CD14-positive monocyte (primary cell): Measurements from ENCODE around the gene TMEM54. TPM values are rescaled to one million over a fixed set of nuclear protein-coding genes. Genes with fewer than 3 reads are reported as not detected.
A peak's percentile ranks its signal among the peaks of the same experiment; 100 is the strongest.

Experiments used
- DNase-seq, 3 donors: peaks; one replicate each; pipeline ENCODE4 v3.0.0-alpha.2; 2011 to 2022
- H2AFZ ChIP-seq: 2 replicates; pipeline ENCODE4 v1.6.0; 2012; ENCODE audit warnings: mild to moderate bottlenecking, low read depth, low read length, inconsistent platforms; ENCODE audit not compliant: insufficient read depth, poor library complexity, severe bottlenecking
- H3K27ac ChIP-seq, 2 donors: 1 replicate in 1 of 2; 2 replicates in 1 of 2; pipeline ENCODE4 v1.5.1; 2012 to 2013; ENCODE audit warnings: low read length in 2 of 2, control low read depth in 1 of 2, inconsistent platforms in 1 of 2, low read depth in 1 of 2, mild to moderate bottlenecking in 1 of 2
- H3K27me3 ChIP-seq, 2 donors: one replicate each; pipeline versions ENCODE4 v1.6.0 to v1.6.1; 2011 to 2013; ENCODE audit warnings: low read length in 2 of 2; ENCODE audit not compliant: control insufficient read depth in 2 of 2, insufficient read depth in 2 of 2
- H3K36me3 ChIP-seq, 2 donors: replicated peaks in 1 of 2; 1 replicate in 1 of 2; 2 replicates in 1 of 2; pipeline versions ENCODE4 v1.5.1 to v1.6.1; 2012 to 2013; ENCODE audit warnings: low read length in 2 of 2, control low read depth in 1 of 2, inconsistent platforms in 1 of 2, mild to moderate bottlenecking in 1 of 2; ENCODE audit not compliant: insufficient read depth in 2 of 2, control insufficient read depth in 1 of 2
- H3K4me1 ChIP-seq, 2 donors: 1 replicate in 1 of 2; 2 replicates in 1 of 2; pipeline versions ENCODE4 v1.5.1 to v1.6.1; 2012 to 2013; ENCODE audit warnings: low read length in 2 of 2, control low read depth in 1 of 2, inconsistent platforms in 1 of 2, mild to moderate bottlenecking in 1 of 2, moderate library complexity in 1 of 2; ENCODE audit not compliant: insufficient read depth in 2 of 2, control insufficient read depth in 1 of 2
- H3K4me2 ChIP-seq: replicated peaks from 2 replicates; pipeline ENCODE3; 2012; ENCODE audit warnings: low read length, moderate library complexity, mild to moderate bottlenecking; ENCODE audit not compliant: poor library complexity, severe bottlenecking; ENCODE audit errors: extremely low read depth
- H3K4me3 ChIP-seq, 3 experiments: fragments of 200-600 bp in 1 of 3; sonication (generic) in 1 of 3; replicated peaks in 1 of 3; 1 replicate in 2 of 3; 2 replicates in 1 of 3; pipeline ENCODE4 v1.5.1; 2011 to 2013; ENCODE audit warnings: low read length in 3 of 3, mild to moderate bottlenecking in 3 of 3, control low read depth in 2 of 3, low read depth in 2 of 3, inconsistent platforms in 1 of 3, moderate library complexity in 1 of 3
- H3K79me2 ChIP-seq: 2 replicates; pipeline ENCODE4 v1.6.0; 2012; ENCODE audit warnings: mild to moderate bottlenecking, control low read depth, inconsistent platforms, low read length, moderate library complexity; ENCODE audit not compliant: insufficient read depth
- H3K9ac ChIP-seq: 2 replicates; pipeline ENCODE4 v1.6.0; 2017; ENCODE audit warnings: low read length, mild to moderate bottlenecking; ENCODE audit not compliant: insufficient read depth, poor library complexity, severe bottlenecking
- H3K9me3 ChIP-seq, 2 donors: replicated peaks in 1 of 2; 1 replicate in 1 of 2; 2 replicates in 1 of 2; pipeline versions ENCODE4 v1.5.1 to v1.6.1; 2012 to 2013; ENCODE audit warnings: low read length in 2 of 2, control low read depth in 1 of 2; ENCODE audit not compliant: control insufficient read depth in 1 of 2, insufficient read depth in 1 of 2
- H4K20me1 ChIP-seq: 2 replicates; pipeline ENCODE4 v1.6.0; 2012; ENCODE audit warnings: mild to moderate bottlenecking, low read length, control low read depth, moderate library complexity; ENCODE audit not compliant: insufficient read depth
- H3K27ac Mint-ChIP-seq, 7 donors: one replicate each; pipeline ENCODE4 v1.8.0; 2020; ENCODE audit warnings: mild to moderate bottlenecking in 7 of 7, mixed read lengths in 7 of 7, moderate library complexity in 6 of 7, inconsistent platforms in 2 of 7
- H3K27me3 Mint-ChIP-seq, 3 donors: one replicate each; pipeline ENCODE4 v1.8.0; 2021 to 2022; ENCODE audit warnings: low read depth in 3 of 3, mild to moderate bottlenecking in 3 of 3, mixed read lengths in 3 of 3, moderate library complexity in 3 of 3, inconsistent platforms in 1 of 3
- H3K36me3 Mint-ChIP-seq, 2 donors: one replicate each; pipeline ENCODE4 v1.8.0; 2020; ENCODE audit warnings: mixed read lengths in 2 of 2, inconsistent platforms in 1 of 2, mild to moderate bottlenecking in 1 of 2
- H3K4me1 Mint-ChIP-seq: one replicate; pipeline ENCODE4 v1.8.0; 2020; ENCODE audit warnings: mild to moderate bottlenecking, mixed read lengths
- H3K4me3 Mint-ChIP-seq, 2 donors: one replicate each; pipeline ENCODE4 v1.8.0; 2020; ENCODE audit warnings: mild to moderate bottlenecking in 2 of 2, mixed read lengths in 2 of 2, moderate library complexity in 1 of 2
- H3K9me3 Mint-ChIP-seq, 7 donors: one replicate each; pipeline ENCODE4 v1.8.0; 2020 to 2022; ENCODE audit warnings: mixed read lengths in 7 of 7, mild to moderate bottlenecking in 6 of 7, moderate library complexity in 6 of 7, inconsistent platforms in 2 of 7
- WGBS: methylation state at CpG from one replicate; pipeline ENCODE4 v1.1.5; 2013; ENCODE audit warnings: missing lambda C conversion rate; ENCODE audit not compliant: insufficient coverage; 5-methylcytosine and 5-hydroxymethylcytosine counted together
- intact Hi-C, 2 donors: fragments of 100-400 bp; cut with micrococcal nuclease; formaldehyde crosslinking; loops; one replicate each; pipeline versions ENCODE4 v1.15.0 to v1.15.1; 2023
- polyA plus RNA-seq, 3 donors: library from polyadenylated mRNA; depleted of rRNA in 1 of 3; unstranded in 2 of 3; stranded (reverse) in 1 of 3; fragments of 300-500 nt in 2 of 3; fragments of >200 nt in 1 of 3; fragmentation: Illumina TruSeq in 2 of 3; gene quantifications; 1 replicate in 2 of 3; 2 replicates in 1 of 3; pipeline ENCODE4 v1.2.3, GENCODE V29; 2012 to 2021
- TF ChIP-seq, protein P1 (sequence below): fragments of 200-600 bp; IDR thresholded peaks from one replicate; pipeline ENCODE4 v1.8.0; 2022; ENCODE audit warnings: antibody characterized with exemption, mild to moderate bottlenecking

TMEM54 gene
- polyA plus RNA-seq, 3 donors = 0.08 TPM; not detected in 2

DNA sequence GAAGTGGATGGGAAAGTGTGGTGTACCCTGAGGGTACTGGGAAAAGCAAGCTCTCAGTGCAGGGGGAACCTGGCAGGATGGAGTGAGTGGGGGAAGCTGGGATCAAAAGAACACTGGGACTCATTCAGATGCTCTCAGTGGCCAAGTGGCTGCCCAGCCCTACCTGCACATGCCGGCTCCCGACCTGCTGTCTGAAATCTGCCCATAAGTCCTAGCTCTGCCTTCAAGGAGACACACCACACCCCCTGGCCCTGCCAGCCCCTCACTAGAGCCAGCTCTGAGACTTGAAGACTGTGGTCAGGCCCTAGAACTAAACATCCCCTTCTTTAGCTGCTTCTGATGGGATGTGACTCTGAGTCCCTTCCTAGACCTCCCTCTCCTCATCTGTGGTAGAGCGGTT, 2.2 kb downstream of the TMEM54 start:
- 100% methylated on average over 2 of the region's 3 CpGs for WGBS
- no peak overlapping the region for H3K27ac Mint-ChIP-seq
- H3K27me3 ChIP-seq = peaks cover 38 to 68% of the 10 kb centered on the region in 2 donors

DNA sequence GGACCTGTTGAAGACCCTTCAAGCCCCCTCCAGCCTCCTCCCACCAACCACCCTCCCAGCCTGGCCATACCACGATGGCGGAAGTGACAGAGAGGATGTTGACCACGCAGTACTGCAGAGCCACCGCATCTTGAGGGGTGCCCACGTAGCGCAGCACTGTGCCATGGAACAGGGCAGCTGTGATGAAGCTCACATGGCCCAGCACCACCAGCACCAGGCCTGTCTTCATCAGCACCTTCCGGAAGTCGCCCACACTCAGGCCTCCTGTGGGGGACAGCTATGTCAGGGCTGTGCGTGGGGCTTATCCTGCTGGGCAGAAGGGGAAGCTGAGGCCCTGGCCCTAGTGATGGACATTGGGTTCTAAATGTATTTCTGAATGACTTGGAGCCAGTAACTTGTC, 3.1 kb downstream of the TMEM54 start:
- WGBS = 89% methylated on average over 9 of the region's 9 CpGs
- H3K4me2 ChIP-seq = no peak overlapping the region
- H4K20me1 ChIP-seq = no peaks in the 10 kb centered on the region
- intact Hi-C loops = no loop called here
- H2AFZ ChIP-seq = no peak overlapping the region
- peaks cover 43 to 72% of the 10 kb centered on the region in 2 donors for H3K27me3 ChIP-seq
- peaks cover 0 to 10% of the 10 kb centered on the region in 2 donors for H3K9me3 ChIP-seq
- TF ChIP-seq, protein P1, sequence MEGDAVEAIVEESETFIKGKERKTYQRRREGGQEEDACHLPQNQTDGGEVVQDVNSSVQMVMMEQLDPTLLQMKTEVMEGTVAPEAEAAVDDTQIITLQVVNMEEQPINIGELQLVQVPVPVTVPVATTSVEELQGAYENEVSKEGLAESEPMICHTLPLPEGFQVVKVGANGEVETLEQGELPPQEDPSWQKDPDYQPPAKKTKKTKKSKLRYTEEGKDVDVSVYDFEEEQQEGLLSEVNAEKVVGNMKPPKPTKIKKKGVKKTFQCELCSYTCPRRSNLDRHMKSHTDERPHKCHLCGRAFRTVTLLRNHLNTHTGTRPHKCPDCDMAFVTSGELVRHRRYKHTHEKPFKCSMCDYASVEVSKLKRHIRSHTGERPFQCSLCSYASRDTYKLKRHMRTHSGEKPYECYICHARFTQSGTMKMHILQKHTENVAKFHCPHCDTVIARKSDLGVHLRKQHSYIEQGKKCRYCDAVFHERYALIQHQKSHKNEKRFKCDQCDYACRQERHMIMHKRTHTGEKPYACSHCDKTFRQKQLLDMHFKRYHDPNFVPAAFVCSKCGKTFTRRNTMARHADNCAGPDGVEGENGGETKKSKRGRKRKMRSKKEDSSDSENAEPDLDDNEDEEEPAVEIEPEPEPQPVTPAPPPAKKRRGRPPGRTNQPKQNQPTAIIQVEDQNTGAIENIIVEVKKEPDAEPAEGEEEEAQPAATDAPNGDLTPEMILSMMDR = no peak
- H3K4me1 ChIP-seq = peaks cover 4 to 14% of the 10 kb centered on the region in 2 donors
- DNase-seq = no peak
- peaks cover 2 to 5% of the 10 kb centered on the region in 2 donors for H3K36me3 Mint-ChIP-seq
- H3K9ac ChIP-seq = no peak overlapping the region
- H3K4me1 Mint-ChIP-seq = peaks cover 14% of the 10 kb centered on the region
- no peak overlapping the region for H3K27ac ChIP-seq
- peaks cover 1 to 17% (median 10%) of the 10 kb centered on the region in 7 donors for H3K9me3 Mint-ChIP-seq
- no peaks in the 10 kb centered on the region for H3K79me2 ChIP-seq
- H3K27me3 Mint-ChIP-seq = peaks cover 72 to 96% (median 75%) of the 10 kb centered on the region in 3 donors
- H3K36me3 ChIP-seq = no peaks in the 10 kb centered on the region
- no peak overlapping the region for H3K27ac Mint-ChIP-seq
- no peak overlapping the region for H3K4me3 ChIP-seq
- no peak overlapping the region for H3K4me3 Mint-ChIP-seq

More for the DNA sequence above, 2.2 kb downstream of the TMEM54 start:
- Histone ChIP-seq H3K79me2 (no peaks in the 10 kb centered on the region), H4K20me1 (no peaks in the 10 kb centered on the region), H3K27ac (no peak overlapping the region), H3K9ac (no peak overlapping the region), H3K4me1 (peaks cover 0 to 5% of the 10 kb centered on the region in 2 donors), H3K9me3 (peaks cover 0 to 10% of the 10 kb centered on the region in 2 donors), H3K36me3 (no peaks in the 10 kb centered on the region), H2AFZ (no peak overlapping the region), H3K4me2 (no peak overlapping the region), H3K4me3 (no peak overlapping the region)
- Mint-ChIP-seq H3K36me3 (peaks cover 2 to 5% of the 10 kb centered on the region in 2 donors), H3K4me1 (peaks cover 7% of the 10 kb centered on the region), H3K4me3 (peak overlapping the region in 1 of 2 donors; percentile 53), H3K9me3 (peaks cover 0 to 13% (median 8%) of the 10 kb centered on the region in 7 donors), H3K27me3 (peaks cover 68 to 94% (median 73%) of the 10 kb centered on the region in 3 donors)
- no peak for DNase-seq
- intact Hi-C loops = no loop called here
- TF ChIP-seq, protein P1 = no peak
